T-helper 2 cell treated with Interferon-gamma antibody and Interleukin-4, amounts not matched to agents 5 μg/mL and 100 μg/mL, for 36 hours (primary cell): ENCODE data around the gene PHACTR3.

ENCODE experiments used
- DNase-seq: peaks from one replicate; pipeline ENCODE4 v3.0.0; 2021; ENCODE audit warnings: low spot score
- H3K27ac Mint-ChIP-seq: one replicate; pipeline ENCODE4 v1.8.0; 2021; ENCODE audit warnings: mild to moderate bottlenecking, mixed read lengths
- H3K27me3 Mint-ChIP-seq: one replicate; pipeline ENCODE4 v1.8.0; 2021; ENCODE audit warnings: low read depth, mixed read lengths
- H3K36me3 Mint-ChIP-seq: one replicate; pipeline ENCODE4 v1.8.0; 2021; ENCODE audit warnings: low read depth, mixed read lengths
- H3K4me1 Mint-ChIP-seq: one replicate; pipeline ENCODE4 v1.8.0; 2021; ENCODE audit warnings: low read depth, mixed read lengths
- H3K4me3 Mint-ChIP-seq: one replicate; pipeline ENCODE4 v1.8.0; 2022; ENCODE audit warnings: mild to moderate bottlenecking, moderate library complexity, mixed read lengths
- H3K9me3 Mint-ChIP-seq: one replicate; pipeline ENCODE4 v1.8.0; 2021; ENCODE audit warnings: mixed read lengths

The PHACTR3 gene

DNA sequence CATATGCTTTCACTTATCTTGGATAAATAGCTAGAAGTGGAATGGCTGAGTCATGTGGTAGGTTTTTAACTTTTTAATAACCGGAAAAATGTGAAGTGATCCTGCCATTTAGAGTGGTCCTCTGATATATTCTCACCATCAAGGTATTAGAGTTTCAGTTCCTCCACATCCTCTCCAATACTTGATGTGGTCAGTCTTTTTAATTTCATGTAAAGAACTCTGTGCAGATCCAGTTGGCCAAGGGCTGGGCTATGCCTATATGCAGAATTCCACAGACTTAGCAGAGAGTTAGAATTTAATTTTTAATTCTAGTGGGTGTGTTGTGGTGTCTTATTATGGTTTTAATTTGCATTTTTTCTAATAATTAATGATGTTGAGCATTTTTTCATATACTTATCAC lies 188.0 kb downstream of the PHACTR3 start:
- peaks cover 9% of the 10 kb centered on the region for H3K9me3 Mint-ChIP-seq
- H3K4me1 Mint-ChIP-seq: no peaks in the 10 kb centered on the region
- H3K27ac Mint-ChIP-seq: no peak overlapping the region
- no peak overlapping the region for H3K4me3 Mint-ChIP-seq
- no peak for DNase-seq
- peaks cover 8% of the 10 kb centered on the region for H3K27me3 Mint-ChIP-seq
- H3K36me3 Mint-ChIP-seq: no peaks in the 10 kb centered on the region

- Mint-ChIP-seq H3K36me3 (no peaks in the 10 kb centered on the region), H3K4me1 (no peaks in the 10 kb centered on the region), H3K27me3 (peaks cover 11% of the 10 kb centered on the region), H3K27ac (no peak overlapping the region), H3K9me3 (peaks cover 12% of the 10 kb centered on the region), H3K4me3 (no peak overlapping the region)
- no peak for DNase-seq
Observed at GRCh38 chr20:59794555-59794954, 190.2 kb downstream of the PHACTR3 start.

DNA sequence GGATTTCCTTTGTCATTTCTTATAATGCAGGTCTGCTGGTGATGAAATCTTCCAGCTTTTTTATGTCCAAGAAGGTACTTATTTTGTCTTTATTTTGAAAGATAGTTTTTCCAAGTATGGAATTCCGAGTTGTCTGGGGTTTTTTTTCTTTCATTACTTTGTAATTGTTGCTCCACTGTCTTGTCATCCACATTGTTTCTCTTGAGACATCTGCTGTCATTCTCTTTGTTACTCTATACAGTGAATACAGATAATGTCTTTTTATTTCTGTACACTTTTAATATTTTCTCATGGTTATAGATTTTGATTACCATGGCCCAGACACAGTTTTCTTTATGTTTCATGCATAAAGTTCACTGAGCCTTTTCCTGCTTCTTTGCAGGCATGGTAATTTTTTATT lies 196.0 kb downstream of the PHACTR3 start:
- Mint-ChIP-seq H3K36me3 (no peaks in the 10 kb centered on the region), H3K27ac (no peak overlapping the region), H3K9me3 (peaks cover 17% of the 10 kb centered on the region), H3K27me3 (peaks cover 9% of the 10 kb centered on the region), H3K4me1 (no peaks in the 10 kb centered on the region), H3K4me3 (no peak overlapping the region)
- no peak for DNase-seq

DNA sequence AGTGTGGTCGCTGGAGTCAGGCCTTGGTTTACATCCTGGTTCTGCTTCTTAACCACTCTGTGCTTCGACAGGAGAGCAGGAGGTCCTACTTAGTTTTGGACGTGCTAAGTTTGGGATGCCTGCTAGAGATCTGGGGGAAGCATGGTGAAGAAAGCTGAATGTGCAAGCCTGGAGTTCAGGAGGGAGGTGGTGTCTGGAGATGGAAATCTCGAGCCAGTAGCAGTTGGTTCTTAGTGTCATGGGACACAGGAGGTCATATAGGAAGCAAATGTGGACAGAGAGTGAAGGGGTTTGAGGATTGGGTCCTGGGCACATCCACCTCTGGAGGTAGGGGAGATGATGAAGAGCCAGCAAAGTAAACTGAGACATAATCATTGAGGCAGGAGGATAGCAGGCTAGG lies 197.7 kb downstream of the PHACTR3 start:
- DNase-seq: no peak
- H3K9me3 Mint-ChIP-seq: peaks cover 10% of the 10 kb centered on the region
- H3K36me3 Mint-ChIP-seq: no peaks in the 10 kb centered on the region
- H3K27ac Mint-ChIP-seq: no peak overlapping the region
- H3K4me3 Mint-ChIP-seq: no peak overlapping the region
- no peaks in the 10 kb centered on the region for H3K4me1 Mint-ChIP-seq
- H3K27me3 Mint-ChIP-seq: peaks cover 5% of the 10 kb centered on the region

DNA sequence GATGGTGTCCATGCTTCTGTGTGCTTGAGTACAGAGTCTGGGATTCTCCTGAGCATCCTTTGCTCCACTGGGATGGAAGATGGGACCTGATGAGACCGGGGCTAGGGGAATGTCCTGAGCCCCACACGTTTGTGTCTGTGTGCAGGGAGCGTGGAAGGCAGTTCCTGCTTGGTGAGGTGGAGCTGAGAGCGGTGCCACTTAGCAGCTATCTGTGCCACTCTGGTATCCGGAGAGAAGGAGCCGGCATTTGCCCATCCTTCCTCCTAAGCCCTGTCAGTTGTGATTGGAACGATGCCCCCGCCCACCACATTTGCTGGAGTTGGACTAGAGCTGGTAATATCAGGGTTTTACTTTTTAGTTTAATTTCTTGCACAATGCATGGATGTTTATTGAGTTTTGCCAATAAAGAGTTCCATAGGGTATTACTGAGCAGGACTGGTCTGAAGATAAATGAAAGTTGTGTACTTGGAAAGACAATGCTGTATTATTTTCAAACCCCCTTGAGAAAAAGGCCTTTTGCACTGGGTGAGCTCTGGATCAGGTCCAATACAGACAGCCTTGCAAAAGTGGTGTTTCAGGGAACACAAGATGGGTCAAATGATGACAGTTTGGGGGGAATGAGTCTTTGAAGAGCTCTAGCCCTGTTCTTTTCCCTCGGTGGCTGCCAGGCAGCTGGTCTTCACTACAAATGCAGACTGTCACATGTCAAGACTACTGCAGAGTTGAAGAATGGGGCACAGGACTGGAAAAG lies 198.3 kb downstream of the PHACTR3 start:
- Mint-ChIP-seq H3K4me1 (no peaks in the 10 kb centered on the region), H3K36me3 (no peaks in the 10 kb centered on the region), H3K9me3 (peaks cover 7% of the 10 kb centered on the region), H3K27me3 (peaks cover 2% of the 10 kb centered on the region), H3K27ac (no peak overlapping the region), H3K4me3 (no peak overlapping the region)
- no peak for DNase-seq

DNA sequence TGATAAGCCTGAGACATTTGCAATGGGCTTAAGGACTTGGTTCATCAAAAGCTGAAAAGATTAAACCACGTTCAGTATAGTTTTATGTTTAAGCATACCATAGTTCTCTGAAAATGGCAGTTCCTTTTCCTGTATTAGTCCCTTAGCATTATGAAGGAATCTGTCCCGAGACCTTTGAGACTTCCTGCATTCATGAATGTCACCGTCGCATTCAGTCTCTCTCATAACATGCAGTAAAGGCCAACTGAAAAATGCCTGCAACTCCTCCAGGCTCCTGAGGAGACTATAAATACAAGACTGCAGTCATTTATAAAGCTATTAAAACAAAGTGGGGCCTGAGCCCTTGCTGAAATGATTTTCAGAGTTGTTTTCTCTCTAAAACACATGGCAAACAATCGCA lies 200.0 kb downstream of the PHACTR3 start:
- Mint-ChIP-seq H3K36me3 (no peaks in the 10 kb centered on the region), H3K27ac (no peak overlapping the region), H3K4me1 (no peaks in the 10 kb centered on the region), H3K9me3 (peaks cover 4% of the 10 kb centered on the region), H3K27me3 (no peaks in the 10 kb centered on the region), H3K4me3 (no peak overlapping the region)
- no peak for DNase-seq

GRCh38 chr20:59804871-59805665 lies 200.7 kb downstream of the PHACTR3 start:
- H3K27ac Mint-ChIP-seq: no peak overlapping the region
- no peak overlapping the region for H3K4me3 Mint-ChIP-seq
- no peaks in the 10 kb centered on the region for H3K4me1 Mint-ChIP-seq
- no peak for DNase-seq
- no peaks in the 10 kb centered on the region for H3K27me3 Mint-ChIP-seq
- peaks cover 4% of the 10 kb centered on the region for H3K9me3 Mint-ChIP-seq
- no peaks in the 10 kb centered on the region for H3K36me3 Mint-ChIP-seq

DNA sequence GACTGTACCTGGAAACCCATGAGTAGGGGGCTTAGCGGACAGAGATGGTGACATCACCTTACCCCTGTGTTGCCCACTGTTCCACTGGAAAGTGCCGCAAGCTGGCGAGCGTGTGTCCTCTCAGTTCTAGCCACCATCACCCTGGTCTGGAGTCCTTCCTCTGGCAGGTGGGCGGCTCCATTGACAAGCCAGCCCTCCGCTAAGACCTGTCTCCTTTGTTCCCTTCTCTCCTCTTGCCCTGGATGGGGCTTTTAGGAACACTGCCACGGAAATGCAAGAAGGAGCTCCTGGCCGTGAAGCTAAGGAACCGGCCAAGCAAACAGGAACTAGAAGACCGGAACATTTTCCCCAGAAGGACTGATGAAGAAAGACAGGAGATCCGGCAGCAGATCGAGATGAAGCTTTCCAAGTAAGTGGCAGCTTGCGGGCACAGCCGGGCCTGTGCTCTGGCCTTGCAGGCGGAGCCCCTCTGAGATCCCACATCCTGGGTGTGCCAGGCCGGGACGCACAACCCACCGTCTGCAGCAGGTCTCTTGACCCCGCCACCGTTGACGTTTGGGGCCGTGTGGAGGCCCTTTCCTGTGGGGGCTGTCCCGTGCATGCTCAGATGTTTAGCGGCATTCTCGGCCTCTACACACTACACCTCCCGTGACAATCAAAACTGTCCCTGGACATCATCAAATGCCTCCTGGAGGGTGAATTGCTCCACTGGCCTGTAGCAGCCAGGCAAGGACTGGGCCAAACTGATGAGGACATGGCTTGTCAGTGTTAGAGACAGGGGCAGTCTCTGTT lies 201.6 kb downstream of the PHACTR3 start:
- no peak for DNase-seq
- Mint-ChIP-seq H3K9me3 (no peaks in the 10 kb centered on the region), H3K4me3 (no peak overlapping the region), H3K36me3 (no peaks in the 10 kb centered on the region), H3K27me3 (no peaks in the 10 kb centered on the region), H3K27ac (no peak overlapping the region), H3K4me1 (no peaks in the 10 kb centered on the region)

- DNase-seq: no peak
- no peaks in the 10 kb centered on the region for H3K4me1 Mint-ChIP-seq
- H3K27me3 Mint-ChIP-seq: no peaks in the 10 kb centered on the region
- no peaks in the 10 kb centered on the region for H3K9me3 Mint-ChIP-seq
- no peak overlapping the region for H3K27ac Mint-ChIP-seq
- no peak overlapping the region for H3K4me3 Mint-ChIP-seq
- H3K36me3 Mint-ChIP-seq: no peaks in the 10 kb centered on the region
Observed at GRCh38 chr20:59806578-59806975, 202.2 kb downstream of the PHACTR3 start.

DNA sequence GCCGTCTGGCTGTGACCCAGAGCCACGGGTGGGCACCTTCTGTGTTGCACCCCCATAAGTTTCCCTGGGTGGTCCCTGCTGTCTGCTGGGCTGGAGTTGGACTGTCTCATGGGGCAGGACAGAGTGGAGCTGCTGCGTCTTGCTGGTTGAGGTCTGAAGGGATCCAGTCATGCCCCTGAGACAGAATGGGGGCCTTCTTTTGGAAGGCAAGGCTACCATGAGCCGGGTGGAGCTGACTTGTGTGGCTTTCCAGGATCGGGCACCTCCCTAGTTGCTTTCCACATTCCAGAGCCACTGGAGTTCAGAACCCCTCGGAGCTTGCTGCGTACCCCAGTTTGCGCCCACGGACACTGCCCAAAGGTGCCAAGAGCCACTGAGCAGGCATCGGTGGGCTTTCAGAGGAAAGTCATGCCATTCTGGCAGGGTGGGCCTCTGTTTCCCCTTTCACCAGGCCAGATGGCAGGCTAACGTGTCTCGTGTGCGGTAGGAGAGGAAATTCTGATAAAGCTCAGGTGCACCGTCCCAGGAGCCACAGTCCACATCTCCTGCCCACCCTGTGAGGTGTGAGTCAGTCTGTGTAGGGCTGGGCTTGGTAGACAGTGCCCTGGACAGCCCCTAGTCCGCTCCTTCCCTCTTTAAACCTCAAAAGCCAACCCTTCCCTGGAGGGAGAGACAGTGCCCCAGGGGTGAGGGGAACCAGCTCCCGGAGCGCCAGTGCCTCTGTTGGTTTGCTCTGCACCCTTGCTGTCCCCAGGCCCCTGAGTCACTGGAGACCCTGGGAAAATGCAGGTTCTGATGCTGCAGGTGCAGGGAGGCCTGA lies 203.8 kb downstream of the PHACTR3 start:
- Mint-ChIP-seq H3K4me3 (no peak overlapping the region), H3K36me3 (no peaks in the 10 kb centered on the region), H3K9me3 (no peaks in the 10 kb centered on the region), H3K27me3 (no peaks in the 10 kb centered on the region), H3K4me1 (no peaks in the 10 kb centered on the region), H3K27ac (no peak overlapping the region)
- DNase-seq: no peak

- Mint-ChIP-seq H3K4me3 (no peak overlapping the region), H3K27ac (no peak overlapping the region), H3K9me3 (no peaks in the 10 kb centered on the region), H3K27me3 (no peaks in the 10 kb centered on the region), H3K36me3 (no peaks in the 10 kb centered on the region), H3K4me1 (no peaks in the 10 kb centered on the region)
- DNase-seq: no peak
Observed at GRCh38 chr20:59808729-59809381, 204.5 kb downstream of the PHACTR3 start.

DNA sequence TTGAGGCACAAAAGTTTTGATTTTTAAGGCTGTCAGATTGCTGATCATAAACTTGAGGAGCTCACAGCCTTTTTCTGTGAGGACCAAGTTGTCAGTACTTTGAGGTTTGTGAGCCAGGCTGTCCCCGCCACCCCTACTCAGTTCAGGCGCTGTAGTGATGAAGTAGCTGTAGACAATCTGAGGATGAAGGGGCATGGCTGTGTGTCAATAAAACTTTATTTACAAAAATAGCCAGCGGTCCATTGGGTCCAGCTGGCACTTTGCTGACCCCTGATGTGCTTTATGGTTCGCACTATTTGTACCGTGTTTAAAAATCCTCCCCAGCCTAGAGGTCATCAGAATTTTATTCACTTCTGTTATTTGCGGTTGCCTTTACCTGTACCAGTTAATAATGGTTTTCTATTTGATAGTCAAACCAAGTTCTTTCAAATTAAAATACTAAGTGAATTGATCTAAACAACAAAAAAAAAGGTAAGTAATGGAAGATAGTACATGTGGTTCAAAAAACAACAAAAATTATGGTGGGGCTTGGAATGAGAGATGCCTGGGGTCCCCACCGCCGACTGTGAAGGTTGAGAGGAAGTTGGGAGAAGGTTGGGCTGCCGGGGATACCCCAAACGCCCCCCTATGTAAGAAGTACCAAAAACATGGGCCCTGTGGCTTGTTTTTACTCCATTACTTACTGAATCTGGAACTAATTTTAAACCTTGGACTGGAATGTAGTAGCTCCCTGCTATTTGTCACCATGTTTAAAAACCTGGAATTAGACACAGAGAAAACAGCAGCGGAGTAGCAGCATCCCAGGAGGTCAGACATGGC lies 205.5 kb downstream of the PHACTR3 start:
- no peaks in the 10 kb centered on the region for H3K4me1 Mint-ChIP-seq
- no peak for DNase-seq
- no peak overlapping the region for H3K4me3 Mint-ChIP-seq
- no peaks in the 10 kb centered on the region for H3K36me3 Mint-ChIP-seq
- H3K9me3 Mint-ChIP-seq: no peaks in the 10 kb centered on the region
- no peaks in the 10 kb centered on the region for H3K27me3 Mint-ChIP-seq
- no peak overlapping the region for H3K27ac Mint-ChIP-seq
